SK-N-MC (cell line): ENCODE measurements around the gene TEX50.

Source experiments
- EZH2 ChIP-seq: fragments of 200-600 bp; sonication (generic); IDR thresholded peaks from one replicate; pipeline ENCODE4 v1.6.1; 2017; ENCODE audit warnings: antibody characterized with exemption
- POLR2AphosphoS5 ChIP-seq: IDR thresholded peaks from 2 replicates; pipeline ENCODE4 v1.6.1; 2012; ENCODE audit warnings: mild to moderate bottlenecking, low read depth, low read length, borderline replicate concordance

- TF ChIP-seq EZH2 (no peak), POLR2AphosphoS5 (no peak)
Measured at GRCh38 chr1:173666646-173667045, 31.5 kb downstream of the TEX50 start.
